GM11168 (cell line): ENCODE measurements around the gene MYBPC2.

Experiments used
- in situ Hi-C: fragments of 300-500 bp; cut with MboI; formaldehyde crosslinking; loops from one replicate; pipeline ENCODE4 v1.12.0; 2022; ENCODE audit warnings: low sequenced_read_pairs; ENCODE audit not compliant: unreplicated experiment

MYBPC2 gene

DNA sequence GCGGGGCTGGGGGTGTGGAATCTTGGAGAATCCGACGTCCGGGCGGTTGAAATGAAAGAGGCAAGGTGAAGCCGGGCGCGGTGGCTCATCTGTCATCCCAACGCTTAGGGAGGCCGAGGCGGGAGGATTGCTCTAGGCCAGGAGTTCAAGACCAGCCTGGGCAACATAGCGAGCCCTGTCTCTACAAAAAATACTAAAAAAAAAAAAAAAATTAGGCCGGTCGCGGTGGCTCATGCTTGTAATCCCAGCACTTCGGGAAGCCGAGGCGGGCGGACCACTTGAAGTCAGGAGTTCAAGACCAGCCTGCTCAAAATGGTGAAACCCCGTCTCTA lies 44.2 kb downstream of the MYBPC2 start:
- in situ Hi-C loops: no loop called here

DNA sequence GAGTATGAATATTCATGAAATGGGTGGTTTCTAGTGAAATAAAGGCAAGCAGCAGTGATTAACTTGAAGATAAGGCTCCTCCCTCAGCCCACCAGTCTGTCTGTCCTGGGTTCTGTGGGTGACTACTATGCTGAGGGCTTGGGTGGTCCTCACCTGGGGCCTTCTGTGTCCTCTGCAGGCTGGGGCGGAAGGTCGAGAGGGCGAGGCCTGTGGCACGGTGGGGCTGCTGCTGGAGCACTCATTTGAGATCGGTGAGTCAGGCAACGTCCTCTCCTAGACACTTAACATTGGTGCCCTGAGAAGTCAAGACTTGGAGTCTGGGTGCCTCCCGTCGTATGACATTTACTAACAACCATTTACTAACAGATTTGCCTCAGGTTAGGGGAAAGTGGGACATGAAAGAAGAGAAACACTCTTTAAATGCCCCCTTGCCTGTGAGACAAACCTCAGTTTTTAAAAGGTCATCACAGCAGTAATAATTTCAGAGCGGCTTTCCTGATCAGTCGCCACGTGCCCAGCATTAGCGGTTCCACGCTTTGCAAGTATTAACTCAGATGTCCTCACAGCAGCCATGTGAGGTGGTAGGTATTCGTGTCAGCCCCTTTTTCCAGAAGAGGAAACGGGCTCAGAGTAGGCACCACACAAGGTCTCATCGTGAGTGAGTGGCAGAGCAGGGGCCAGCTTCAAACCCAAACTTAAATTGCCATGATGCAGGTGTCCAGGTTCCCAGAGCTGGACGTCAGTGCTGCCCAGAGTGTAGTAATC lies 45.2 kb downstream of the MYBPC2 start:
- in situ Hi-C loops: no loop called here

- in situ Hi-C loops: no loop called here
Observed at GRCh38 chr19:50478901-50479715, 46.4 kb downstream of the MYBPC2 start.

DNA sequence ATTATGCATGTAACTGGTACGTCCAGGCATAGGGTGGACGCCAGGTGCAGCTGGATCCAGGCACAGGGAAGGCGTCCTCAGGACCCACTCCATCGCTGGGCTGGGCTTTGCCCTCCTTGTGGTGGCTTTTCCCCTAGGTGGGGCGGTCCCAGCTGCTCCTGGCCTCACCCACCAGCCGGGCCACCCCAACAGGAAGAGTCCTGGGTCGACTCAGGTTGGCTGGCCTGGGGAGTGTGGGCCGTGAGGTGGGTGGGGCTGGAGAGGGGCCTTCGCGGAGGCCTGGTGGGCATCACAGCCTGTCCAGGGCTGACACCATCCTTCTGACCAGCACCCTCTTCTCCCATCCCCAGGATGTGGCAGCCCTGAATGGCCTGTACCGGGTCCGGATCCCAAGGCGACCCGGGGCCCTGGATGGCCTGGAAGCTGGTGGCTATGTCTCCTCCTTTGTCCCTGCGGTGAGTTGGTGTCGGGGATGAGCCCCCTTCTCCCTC lies 47.1 kb downstream of the MYBPC2 start:
- in situ Hi-C loops: no loop called here

DNA sequence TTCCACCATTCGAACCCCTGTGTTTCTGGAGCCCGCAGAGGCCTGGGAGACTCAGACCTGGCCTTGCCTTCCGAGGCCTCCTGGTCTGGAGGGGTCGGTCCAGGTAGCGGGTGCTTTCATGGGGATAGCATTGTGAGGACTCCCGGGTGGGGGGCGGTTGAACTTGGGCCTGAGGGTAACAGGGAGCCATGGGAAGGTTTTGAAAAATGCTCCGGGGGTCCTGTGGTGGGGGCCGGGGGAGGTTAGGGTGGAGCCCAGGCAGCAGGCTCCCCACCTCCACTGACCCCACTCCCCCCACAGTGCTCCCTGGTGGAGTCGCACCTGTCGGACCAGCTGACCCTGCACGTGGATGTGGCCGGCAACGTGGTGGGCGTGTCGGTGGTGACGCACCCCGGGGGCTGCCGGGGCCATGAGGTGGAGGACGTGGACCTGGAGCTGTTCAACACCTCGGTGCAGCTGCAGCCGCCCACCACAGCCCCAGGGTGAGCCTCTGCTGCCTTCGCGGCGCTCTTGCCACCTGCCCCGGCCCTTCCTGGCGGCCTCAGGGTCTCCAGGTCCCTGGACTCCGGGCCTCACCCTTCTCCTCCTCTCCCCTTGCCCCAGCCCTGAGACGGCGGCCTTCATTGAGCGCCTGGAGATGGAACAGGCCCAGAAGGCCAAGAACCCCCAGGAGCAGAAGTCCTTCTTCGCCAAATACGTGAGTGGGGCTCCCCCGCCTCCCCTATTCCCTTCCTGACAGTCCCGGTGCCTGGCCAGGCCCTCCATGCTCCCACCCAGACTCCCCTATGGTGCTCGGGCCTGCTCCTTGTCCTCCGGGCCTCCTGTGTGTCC lies 47.8 kb downstream of the MYBPC2 start:
- in situ Hi-C loops: no loop called here

- in situ Hi-C loops: no loop called here
Observed at GRCh38 chr19:50481351-50482149, 48.9 kb downstream of the MYBPC2 start.

DNA sequence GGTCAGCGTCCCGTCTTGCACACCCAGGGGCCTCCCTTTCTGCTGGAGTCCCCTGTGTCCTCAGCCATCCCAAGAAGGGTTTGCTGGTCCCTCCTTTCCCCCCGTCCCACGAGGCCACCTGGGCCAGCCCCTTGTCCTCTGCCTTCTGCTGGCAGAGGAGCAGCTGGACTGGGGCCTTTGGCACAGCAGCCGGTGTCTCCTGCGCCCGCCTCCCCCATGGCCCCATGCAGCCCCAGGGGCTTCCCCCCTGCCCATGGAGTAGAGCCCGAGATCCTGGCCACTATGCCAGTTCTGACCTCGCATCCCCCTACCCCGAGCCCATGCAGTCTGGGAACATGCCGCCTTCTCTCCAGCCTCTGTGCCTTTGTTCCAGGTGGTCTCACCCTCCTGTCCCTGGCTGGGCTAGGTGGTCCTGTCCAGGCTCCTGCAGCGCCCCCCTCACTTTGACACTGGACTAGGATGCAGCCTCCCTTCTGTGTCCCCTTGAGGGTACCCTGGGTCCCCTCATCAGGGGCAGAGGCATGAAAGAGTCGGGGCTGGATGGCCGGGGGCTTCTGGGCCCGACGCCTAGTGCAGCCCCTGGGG lies 49.7 kb downstream of the MYBPC2 start:
- in situ Hi-C loops: no loop called here

- in situ Hi-C loops: no loop called here
Observed at GRCh38 chr19:50482916-50483315, 50.2 kb downstream of the MYBPC2 start.

DNA sequence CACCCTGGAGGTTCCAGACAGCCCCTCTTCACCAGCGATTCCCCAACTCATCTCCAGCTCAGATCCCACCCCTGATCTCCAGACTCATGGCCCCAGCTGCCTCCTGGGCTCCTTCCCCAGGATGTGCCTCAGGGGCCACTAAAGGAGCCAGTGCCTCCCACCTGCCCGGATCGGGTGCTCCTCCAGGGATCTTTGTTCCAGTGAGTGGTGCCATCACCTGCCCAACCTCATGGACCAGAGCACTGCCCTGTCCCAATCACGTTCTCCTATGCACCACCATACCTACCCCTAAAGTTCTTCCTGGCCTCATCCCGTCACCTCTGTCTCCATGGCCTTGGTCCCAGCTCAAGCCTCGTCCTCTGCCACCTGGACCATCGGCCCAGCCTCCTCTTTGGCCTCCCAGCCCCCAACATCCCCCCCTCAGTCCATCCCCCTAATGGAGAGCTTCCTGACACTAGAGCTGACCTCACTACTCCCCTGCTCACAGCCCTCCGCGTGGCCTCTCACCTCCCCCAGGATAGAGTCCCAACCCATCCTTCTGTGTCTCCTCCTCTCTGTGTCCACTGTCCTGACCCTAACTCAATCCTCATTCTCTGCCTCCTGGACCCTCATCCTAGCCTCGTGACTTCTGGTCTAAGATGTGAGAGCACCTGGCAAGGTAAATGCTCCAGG lies 52.7 kb downstream of the MYBPC2 start:
- in situ Hi-C loops: no loop called here

GRCh38 chr19:50486823-50487515 lies 54.3 kb downstream of the MYBPC2 start:
- in situ Hi-C loops: no loop called here

- in situ Hi-C loops: no loop called here
Observed at GRCh38 chr19:50488389-50489194, 55.9 kb downstream of the MYBPC2 start.

DNA sequence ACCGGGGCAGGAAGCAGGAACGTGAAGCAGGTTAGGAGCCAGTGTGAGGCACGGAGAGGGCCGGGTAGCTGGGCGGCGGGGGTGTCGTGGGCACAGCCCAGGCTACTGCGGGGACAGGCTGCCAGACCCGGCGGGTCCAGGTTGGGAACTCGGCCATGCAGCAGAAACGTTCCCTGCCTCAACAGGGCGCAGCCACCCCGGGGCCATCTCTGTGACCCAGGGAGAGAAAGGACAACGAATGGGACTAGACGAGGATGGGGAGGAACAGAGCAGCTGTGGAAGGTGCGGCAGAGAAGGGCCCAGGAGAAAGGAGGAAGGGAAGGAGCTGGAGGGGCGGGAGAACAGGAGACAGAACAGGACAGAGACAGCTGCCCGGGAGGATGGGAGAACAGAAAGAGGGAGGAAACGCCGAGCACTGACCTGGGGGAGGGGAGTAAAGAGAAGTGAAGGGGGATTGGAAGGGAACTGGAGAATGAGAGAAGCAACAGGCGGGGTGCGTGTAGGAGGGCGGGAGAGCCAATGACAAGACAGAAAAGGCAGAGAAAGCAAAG lies 56.8 kb downstream of the MYBPC2 start:
- in situ Hi-C loops: no loop called here

DNA sequence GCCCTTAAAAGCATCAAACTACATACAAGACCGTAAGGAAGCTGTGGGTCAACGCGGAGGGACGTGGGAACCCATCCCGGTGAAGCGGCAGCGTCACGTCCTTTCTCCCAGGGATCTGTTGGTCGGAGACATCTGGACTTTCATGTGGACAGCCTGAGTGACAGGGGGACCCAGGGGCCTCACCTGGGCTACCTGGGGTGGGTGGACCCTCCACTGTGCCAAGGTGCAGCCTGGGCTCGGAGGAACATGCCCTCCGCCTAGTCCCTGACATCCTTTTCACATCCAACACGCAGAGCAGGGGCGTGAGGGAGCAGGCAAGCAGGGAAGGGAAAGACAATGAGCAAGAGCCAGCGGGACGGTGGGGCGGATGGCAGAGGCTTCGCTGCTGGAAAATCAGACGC lies 57.7 kb downstream of the MYBPC2 start:
- in situ Hi-C loops: no loop called here

GRCh38 chr19:50490991-50491472 lies 58.3 kb downstream of the MYBPC2 start:
- in situ Hi-C loops: no loop called here

DNA sequence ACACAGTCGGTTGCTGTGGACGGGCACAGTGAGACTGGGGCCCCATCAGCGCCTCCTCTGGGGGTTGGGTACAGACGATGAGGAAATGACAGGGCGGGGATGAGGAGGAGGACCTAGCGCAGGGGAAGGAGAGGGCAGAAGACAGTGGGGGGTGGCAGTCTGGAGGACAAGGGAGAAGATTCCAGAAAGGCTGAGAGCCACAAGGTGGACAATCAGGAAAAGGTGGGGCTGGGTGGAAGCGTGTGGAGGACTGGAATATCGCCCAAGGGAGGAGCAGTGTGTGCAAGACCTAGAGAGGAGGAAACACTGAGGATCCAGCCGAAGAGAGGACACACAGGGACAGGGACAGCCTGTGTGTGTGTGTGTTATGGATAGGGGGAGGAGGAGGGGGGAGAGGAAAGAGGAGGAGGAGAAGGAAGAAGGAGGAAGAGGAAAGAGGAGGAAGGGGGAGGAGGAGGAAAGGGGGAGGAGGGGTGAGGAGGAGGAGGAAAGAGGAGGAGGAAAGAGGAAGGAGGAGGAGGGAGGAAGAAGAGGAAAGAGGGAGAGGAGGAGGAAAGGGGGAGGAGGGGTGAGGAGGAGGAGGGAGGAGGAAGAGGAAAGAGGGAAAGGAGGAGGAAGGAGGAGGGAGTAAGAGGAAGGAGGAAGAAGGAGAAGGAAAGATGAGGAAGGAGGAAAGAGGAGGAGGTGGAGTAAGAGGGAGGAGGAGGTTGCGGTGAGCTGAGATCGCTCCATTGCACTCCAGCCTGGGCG lies 59.8 kb downstream of the MYBPC2 start:
- in situ Hi-C loops: no loop called here

DNA sequence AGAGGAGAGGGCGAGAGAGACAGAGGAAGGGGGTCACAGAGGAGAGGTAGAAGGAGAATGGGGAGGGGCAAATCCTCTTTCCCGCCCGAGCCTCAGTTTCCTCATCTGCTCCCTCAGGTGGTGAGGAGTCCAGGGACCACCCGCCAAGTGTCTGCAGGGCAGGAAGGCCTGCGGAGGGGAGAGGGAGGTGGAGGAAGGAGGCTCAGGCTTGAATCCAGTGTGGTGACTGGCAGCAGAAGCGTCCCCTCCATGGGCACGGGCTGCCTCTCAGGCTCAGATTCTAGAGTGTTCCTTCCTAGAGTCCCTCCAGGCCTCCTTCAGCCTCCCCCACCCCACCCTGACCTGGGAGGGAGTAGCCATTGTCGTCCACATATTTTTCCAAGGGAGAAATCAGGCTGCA lies 60.5 kb downstream of the MYBPC2 start:
- in situ Hi-C loops: no loop called here
